Measurements from ENCODE around the gene SHISA6.

DNA sequence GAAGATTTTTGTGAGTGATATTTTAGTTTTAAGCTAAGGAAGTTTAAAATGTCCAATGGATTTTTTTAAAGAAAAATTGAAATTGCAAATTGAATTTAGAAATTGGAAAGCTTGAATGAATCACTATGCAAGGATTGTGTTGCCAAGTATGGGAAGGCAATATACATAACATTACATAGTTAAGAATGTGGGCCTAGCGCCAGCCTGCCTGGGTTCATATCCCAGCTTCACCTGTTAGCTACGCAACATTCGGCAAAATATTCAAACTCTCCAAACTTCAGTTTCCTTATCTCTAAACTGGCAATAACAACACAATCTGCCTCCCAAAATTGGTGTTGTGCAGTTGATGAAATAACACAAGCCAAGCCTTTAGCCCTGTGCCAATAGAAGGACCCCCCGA lies 306.8 kb downstream of the SHISA6 start:
- TF ChIP-seq JUND (IDR thresholded peaks at IDR 0.05) (no peak), GABPA (IDR thresholded peaks at IDR 0.05; ENCODE audit: low read depth) (no peak), TAF1 (IDR thresholded peaks at IDR 0.05; ENCODE audit: borderline replicate concordance, low read depth, low read length) (no peak), POLR2AphosphoS5 (IDR thresholded peaks at IDR 0.05; ENCODE audit: low read depth, low read length) (no peak), RXRA (IDR thresholded peaks at IDR 0.05; ENCODE audit: borderline replicate concordance, low read depth) (no peak), FOXM1 (IDR thresholded peaks at IDR 0.05; ENCODE audit: low read depth) (no peak)
- TF ChIP-seq, protein P1, sequence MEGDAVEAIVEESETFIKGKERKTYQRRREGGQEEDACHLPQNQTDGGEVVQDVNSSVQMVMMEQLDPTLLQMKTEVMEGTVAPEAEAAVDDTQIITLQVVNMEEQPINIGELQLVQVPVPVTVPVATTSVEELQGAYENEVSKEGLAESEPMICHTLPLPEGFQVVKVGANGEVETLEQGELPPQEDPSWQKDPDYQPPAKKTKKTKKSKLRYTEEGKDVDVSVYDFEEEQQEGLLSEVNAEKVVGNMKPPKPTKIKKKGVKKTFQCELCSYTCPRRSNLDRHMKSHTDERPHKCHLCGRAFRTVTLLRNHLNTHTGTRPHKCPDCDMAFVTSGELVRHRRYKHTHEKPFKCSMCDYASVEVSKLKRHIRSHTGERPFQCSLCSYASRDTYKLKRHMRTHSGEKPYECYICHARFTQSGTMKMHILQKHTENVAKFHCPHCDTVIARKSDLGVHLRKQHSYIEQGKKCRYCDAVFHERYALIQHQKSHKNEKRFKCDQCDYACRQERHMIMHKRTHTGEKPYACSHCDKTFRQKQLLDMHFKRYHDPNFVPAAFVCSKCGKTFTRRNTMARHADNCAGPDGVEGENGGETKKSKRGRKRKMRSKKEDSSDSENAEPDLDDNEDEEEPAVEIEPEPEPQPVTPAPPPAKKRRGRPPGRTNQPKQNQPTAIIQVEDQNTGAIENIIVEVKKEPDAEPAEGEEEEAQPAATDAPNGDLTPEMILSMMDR (IDR thresholded peaks at IDR 0.05), result no peak
- TF ChIP-seq, protein P2, sequence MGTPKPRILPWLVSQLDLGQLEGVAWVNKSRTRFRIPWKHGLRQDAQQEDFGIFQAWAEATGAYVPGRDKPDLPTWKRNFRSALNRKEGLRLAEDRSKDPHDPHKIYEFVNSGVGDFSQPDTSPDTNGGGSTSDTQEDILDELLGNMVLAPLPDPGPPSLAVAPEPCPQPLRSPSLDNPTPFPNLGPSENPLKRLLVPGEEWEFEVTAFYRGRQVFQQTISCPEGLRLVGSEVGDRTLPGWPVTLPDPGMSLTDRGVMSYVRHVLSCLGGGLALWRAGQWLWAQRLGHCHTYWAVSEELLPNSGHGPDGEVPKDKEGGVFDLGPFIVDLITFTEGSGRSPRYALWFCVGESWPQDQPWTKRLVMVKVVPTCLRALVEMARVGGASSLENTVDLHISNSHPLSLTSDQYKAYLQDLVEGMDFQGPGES (IDR thresholded peaks at IDR 0.05; ENCODE audit: low read depth, low read length), result no peak
- TF ChIP-seq, protein P3, sequence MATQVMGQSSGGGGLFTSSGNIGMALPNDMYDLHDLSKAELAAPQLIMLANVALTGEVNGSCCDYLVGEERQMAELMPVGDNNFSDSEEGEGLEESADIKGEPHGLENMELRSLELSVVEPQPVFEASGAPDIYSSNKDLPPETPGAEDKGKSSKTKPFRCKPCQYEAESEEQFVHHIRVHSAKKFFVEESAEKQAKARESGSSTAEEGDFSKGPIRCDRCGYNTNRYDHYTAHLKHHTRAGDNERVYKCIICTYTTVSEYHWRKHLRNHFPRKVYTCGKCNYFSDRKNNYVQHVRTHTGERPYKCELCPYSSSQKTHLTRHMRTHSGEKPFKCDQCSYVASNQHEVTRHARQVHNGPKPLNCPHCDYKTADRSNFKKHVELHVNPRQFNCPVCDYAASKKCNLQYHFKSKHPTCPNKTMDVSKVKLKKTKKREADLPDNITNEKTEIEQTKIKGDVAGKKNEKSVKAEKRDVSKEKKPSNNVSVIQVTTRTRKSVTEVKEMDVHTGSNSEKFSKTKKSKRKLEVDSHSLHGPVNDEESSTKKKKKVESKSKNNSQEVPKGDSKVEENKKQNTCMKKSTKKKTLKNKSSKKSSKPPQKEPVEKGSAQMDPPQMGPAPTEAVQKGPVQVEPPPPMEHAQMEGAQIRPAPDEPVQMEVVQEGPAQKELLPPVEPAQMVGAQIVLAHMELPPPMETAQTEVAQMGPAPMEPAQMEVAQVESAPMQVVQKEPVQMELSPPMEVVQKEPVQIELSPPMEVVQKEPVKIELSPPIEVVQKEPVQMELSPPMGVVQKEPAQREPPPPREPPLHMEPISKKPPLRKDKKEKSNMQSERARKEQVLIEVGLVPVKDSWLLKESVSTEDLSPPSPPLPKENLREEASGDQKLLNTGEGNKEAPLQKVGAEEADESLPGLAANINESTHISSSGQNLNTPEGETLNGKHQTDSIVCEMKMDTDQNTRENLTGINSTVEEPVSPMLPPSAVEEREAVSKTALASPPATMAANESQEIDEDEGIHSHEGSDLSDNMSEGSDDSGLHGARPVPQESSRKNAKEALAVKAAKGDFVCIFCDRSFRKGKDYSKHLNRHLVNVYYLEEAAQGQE (IDR thresholded peaks at IDR 0.05; ENCODE audit: low read depth, low read length), result no peak
- TF ChIP-seq, protein P4, sequence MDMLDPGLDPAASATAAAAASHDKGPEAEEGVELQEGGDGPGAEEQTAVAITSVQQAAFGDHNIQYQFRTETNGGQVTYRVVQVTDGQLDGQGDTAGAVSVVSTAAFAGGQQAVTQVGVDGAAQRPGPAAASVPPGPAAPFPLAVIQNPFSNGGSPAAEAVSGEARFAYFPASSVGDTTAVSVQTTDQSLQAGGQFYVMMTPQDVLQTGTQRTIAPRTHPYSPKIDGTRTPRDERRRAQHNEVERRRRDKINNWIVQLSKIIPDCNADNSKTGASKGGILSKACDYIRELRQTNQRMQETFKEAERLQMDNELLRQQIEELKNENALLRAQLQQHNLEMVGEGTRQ (IDR thresholded peaks at IDR 0.05; ENCODE audit: borderline replicate concordance, low read depth, low read length), result no peak

Data from SK-N-SH (cell line).